Muscle of arm (tissue), 12 donors: ENCODE results near the gene CD79A. TPM values are rescaled to one million over a fixed set of nuclear protein-coding genes. Genes with fewer than 3 reads are reported as not detected.

Experiments
- DNase-seq: peaks from one replicate; pipeline ENCODE4 v3.0.0-alpha.2; 2013
- polyA plus RNA-seq, 12 donors: library from polyadenylated mRNA; unstranded; fragments of 120-200 nt; gene quantifications; one replicate each; pipeline ENCODE4 v1.2.1, GENCODE V29; 2013; ENCODE audit not compliant: insufficient read length in 12 of 12

CD79A gene
- polyA plus RNA-seq, 12 donors, result 0.48 to 9.8 (median 0.73) TPM; not detected in 2

DNA sequence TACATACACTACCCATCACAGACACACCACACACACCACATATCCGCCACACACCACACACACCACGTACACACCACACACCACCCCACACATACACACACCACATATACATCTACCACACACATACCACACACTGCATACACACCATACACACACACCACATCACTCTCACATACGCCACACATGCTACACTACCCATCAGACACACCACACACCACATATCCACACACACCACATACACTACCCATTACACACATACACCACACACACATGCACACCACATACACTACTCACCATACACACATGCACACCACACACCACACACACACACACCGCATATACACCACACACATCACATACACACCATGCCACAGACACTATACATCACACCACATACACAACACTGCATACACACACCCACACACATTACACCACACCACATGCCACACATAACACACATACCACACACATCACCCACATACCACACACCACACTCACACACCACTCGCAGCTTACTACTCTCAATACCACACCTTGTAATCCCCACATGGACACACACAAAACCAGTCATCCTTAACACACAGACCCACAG lies 41.7 kb downstream of the CD79A start:
- no peak for DNase-seq

DNA sequence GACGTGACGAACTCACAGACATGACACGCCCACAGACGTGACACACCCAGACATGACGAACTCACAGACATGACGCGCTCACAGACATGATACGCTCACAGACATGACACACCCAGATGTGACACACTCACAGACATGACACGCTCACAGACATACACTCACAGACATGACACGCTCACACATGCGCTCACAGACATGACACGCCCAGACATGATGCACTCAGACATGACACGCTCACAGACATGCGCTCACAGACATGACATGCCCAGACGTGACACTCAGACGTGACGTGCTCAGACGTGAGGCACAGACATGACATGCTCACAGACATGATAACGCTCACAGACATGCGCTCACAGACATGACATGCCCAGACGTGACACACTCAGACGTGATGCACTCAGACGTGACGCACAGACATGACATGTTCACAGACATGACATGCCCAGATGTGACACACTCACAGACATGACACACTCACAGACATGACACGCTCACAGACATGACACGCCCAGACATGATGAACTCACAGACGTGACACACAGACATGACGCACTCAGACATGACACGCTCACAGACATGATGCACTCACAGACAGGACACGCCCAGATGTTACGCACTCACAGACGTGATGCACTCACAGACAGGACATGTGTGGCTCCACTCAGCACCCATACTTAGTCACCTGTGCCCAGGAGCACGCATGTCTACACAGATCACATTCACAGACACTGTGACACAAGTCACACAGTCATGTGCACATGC lies 43.1 kb downstream of the CD79A start:
- no peak for DNase-seq

DNA sequence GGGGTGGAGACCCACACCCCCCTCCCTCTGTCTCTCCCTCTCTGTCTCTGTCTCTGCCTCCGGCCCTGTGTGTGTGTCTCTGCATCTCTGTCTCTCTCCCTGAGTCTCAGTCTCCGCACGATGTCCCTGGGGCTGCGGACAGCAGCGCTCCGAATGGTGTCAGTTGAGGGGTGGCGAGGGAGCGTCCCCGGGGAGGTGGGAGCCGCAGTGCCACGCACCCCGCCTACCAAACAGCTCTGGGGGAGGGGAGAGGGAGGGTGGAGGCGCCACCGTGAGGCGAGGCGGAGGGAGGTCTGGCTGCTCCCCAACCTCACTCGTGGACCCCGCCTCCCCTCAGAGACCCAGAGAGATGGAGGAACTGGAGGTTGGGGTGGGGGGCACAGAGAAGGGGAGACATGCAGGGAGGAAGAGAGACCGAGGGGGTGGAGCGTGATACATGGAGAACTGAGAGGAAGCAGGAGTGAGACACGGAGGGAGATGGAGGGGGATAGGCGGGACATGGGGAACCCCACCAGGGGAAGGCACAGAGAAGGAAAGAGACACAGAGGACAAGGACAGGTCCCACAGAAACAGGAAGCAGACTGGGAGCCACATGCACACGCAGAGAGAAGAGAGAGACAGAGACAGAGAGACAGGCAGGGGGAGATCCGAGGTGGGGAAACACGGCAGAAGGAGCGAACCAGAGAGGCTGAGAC lies 44.0 kb downstream of the CD79A start:
- DNase-seq, result no peak

DNA sequence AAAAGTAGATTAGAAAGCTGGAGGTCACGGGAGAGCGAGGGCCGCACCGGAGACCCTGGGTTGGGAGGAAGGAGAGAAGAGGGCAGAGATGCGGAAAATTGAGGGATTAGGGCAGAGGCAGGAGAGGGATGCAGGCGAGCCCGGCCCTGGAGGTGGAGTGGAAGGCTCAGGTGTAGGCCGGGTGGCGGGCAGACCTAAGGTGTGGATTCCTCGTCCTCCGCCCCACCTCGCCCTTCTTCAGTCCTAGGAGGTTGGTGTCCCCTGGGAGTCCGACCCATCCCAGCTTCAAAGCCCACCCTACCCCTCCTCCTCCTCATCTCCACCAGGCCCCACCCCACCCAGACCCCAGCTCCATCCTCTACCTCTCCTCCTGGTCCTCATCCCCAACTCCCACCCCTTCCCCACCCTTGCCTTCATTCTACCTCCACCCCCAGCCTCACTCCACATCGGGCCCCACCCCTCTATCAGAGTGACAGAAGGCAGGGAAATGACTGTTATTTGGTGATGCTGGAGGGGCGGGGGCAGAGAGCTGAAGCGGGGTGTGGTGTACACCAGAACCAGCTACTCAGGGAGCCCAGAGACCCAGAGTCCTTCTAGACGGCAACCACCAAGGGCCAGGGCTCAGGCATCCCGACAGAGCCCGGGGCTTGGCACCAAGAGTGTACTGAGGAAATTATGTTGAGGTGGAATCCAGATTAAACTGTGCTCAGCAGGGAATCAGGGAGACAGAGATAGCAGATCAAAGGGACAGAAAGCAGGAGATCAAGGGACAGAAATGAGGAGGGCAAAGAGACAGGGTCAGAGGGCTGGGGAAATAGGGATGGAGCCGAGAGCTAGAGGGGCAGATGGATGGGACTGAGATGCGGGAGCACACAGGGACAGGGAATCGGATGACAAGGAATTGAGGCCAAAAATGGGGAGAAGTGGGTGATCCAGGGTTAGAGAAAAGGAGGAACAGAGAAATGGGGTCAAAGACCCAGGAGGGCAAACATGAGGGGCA lies 44.8 kb downstream of the CD79A start:
- no peak for DNase-seq

DNA sequence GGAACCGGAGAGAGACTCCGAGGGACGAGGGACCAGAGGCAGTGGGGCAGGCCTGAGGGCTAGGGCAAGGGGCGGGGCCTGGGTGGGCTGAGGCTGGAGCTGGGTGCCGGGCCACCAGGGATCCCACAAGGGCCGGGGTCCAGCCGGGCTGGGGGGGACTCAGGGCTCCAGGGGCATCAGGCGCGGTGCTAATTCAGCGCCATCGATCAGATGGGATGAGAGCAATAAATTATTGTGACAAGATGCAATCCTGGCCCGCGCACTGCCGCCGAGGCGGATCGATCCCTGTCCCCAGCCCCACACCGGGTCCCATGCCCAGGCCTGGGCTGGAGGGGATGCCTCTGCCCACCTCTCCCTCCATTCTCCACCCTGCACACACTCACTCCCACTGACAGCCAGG lies 45.5 kb downstream of the CD79A start:
- no peak for DNase-seq

DNA sequence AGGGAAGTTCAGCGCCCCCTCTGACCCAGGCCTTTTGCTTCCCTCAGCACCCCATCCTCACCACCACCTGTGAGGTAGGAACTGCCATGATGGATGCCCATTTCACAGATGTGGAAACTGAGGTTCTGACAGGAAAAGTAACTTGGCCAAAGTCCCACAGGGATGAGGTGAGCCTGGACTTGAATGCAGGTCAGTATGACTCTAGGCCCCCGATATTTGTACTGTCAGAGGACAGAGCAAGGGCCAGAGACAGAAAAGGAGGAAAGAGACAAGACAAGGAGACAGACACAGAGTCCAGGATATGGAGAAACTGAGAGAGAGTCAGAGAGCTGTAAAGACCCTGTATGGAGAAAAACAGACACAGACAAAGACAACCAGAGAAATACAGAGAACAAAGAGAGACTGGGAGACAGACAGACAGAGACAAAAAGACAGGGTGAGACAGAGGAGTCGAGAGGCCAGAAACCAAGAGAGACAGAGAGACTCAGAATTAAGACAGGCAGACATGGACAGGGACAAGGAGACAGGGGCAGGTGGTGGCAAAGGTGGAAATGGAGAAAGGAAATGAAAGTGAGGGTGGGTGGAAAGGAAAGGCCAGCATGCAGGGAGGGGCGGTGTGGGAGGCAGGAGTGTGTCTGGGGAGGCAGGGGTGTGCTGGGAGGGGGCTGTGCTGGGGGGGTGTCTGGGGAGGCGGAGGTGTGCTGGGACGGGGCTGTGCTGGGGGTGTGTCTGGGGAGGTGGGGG lies 46.1 kb downstream of the CD79A start:
- no peak for DNase-seq

DNA sequence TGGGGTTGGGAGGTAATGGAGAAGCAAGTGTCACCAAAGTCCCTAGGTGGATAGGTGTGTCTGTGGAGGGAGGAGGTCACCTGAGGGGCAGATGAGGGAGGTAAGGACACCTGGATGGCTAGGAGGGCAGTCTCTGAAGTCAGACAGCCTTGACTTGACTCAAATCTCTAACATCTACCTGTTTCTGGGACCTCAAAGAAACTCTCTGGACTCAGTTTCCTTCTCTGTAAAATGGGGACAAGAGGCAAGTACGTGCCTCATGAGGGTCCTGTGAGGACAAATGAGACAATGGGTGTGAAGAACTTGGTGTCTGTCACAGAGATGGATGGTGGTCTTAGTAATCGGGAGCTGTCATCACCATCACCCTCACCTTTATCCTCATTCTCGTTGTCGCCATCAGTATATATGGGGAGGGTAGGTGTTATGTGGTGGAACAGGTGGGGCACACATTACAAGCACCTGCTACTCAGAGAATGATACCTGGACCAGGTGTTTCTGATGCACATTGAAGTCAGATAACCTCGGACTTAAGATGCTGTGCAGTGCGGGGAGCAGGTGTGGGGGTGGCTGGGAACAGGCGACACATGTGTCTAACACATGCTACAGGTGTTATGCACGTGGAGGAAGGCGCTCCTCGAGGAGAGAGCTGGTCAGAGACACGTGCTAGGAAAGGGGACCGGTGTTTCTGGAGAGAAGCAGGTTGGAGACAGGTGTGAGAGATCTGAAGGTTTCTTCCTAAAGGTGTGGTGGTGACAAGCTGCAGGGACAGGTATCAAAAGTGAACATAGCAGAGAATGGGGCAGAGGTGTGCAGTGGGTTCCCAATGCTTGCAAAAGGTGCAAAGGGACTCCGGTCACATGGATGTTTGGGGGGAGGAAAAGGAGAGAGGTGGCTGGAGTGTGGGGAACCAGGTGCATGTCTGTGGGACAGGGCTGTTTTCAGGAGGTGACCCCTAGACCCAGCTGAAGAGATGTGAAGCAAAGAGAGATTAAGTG lies 47.4 kb downstream of the CD79A start:
- no peak for DNase-seq

DNA sequence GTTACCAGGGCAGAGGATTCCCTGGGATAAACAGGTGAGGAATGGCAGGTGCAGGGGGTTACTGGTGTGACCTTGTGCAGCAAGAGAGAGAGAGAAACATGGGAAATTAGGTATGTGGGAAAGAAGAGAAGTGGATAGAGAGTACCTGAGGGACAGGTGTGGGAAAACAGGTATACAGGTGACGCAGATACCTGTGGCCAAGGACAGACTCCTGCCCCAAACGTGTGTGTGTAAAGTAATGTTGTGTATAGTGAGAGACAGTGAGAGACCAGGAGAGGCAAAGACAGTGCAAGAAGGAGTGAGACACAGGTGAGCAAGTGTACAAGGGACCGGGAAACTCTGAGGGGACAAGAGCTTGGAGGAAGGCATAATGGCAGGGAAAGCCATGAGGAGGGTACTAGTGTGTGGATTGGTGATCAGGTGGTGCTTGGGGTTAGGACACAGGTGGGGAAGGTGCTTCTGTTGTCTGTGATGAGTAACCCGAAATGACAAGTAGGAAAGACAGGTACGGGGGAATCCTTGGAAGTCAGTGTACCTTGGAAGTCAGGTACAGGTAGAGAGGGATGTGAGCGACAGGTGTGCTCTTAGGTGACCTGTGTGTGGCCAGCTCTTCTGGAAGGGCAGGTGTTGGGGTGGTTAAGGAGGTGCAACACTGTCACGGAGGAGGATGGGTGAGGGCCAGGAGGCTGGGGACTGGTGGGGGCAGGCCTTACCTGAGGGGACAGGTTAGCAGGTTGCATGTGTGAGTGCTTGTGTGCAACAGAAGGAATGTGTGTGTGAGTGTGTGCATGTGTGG lies 48.3 kb downstream of the CD79A start:
- no peak for DNase-seq

DNA sequence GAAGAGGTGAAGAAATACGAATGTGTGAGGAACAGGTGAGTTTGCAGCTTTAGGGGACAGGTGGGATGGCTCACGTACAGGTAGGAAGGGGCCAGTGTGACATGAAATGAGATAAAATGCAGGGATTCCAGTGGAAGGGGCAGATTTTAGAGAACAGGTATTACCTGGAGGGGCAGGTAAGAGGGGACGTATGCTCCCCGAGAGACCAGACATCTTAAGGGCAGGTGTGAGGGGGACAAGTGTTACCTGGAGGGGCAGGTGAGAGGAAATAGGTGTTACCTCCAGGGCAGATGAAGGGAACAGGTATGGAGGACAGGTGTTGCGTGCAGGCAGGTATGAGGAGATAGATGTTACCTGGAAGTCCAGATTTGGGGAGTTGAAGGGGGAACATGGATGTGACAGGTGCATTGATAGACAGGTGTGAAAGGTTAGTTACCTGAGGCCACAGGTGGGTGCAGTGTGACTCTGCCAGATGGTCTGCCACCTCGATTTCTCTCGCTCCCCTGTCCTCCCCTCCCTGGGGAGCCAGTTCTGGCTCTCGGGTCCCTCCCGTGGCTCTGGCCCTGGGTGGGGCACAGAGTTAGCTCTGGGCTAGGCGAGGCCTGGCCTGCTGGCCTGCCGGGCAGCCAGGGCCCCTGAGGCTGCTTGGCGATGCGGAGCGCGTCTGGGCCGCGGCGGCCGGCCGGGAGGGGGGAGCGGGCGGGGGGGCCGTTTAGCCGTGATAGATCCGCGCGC lies 49.1 kb downstream of the CD79A start:
- no peak for DNase-seq

DNA sequence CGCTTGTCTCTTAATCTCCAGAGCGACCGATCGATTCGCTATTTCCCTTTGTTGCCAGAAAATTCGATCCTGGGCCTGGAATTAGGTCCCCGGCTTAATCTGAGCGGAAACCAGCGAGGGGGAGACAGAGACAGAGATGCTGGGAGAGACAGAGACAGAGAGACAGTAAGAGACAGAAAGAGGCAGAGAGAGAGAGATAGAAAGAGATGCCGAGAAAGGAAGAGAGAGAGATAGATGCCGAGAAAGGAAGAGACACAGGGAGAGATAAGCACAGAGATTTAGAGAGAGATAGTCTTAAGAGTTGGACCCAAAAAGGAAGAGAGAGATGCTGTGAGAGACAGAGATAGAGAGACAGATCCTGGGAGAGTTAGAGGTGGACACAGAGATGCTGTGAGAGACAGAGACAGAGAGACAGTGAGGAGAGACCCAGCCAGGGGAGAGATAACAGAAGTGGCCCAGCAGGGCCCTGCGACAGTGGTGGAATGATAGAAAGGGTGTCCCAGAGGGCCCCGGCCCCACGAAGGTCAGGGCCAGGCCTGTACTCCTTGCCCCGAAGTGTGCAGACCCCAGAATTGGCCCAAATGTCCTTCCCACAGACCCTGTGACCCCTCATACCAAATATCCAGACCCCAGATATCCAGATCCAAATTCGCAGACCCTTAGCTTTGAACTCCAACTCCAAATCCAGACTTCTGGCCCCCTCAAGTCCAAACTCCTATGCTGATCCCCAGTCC lies 49.9 kb downstream of the CD79A start:
- no peak for DNase-seq

DNA sequence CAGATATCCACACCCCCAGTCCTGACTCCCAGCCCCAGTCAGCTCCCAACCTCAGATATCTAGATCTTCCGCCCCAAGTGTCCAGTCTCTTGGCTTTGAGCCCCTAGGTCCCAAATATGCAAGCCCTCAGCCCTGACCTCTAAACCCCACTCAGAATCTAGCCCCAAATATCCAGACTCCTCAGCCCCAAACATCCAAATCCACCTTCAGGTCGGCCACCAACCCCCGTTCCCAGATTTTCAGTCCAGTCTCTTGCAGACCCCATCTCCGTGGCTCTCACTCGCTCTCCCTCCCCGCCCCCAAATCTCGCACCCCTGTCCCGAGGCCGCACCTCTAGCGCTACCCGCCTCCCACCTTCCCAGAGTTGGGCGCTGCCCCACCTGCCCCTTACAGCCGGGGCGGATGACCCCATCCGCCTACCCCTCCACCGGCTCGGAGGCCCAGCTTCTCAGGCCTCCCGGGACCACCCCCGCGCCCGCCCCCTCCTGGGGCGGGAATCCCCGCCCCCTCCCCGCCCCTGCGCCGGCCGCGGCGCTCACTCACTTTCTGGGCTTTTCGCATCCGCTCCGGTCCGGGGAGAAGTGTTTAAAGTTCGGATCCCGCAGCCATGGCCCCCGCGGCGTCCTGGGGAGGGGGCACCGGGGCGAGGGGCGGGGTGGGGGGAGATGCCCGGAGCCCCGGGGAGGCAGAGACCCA lies 50.6 kb downstream of the CD79A start:
- no peak for DNase-seq

DNA sequence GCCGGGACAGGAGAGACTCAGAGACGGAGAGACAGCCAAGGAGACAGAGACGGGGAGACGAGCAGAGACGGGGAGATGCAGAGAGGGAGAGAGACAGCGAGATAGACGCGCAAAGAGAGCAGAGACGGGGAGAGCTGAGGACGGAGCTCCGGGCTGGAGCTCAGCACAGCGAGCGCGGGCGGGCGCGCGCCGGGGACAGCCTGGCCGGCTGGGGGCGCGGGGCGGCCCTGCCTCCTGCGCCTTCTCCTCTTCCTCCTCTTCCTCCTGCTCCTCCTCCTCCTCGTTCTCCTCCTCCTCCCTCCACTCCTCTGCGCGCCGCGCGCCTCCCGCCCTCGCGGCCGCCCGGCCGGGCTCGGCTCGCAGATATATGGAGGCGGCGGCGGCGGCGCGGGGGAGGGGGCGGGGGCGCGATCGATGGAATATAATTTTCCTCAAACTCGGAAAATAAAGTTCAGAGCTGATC lies 51.2 kb downstream of the CD79A start, which contains the start of gene ERFL:
Gene ERFL, minus strand, starts transcription at position 229 of the 463 bp plus-strand sequence. CDS start 15,530 bp downstream, outside the sequence.
- DNase-seq, result no peak

DNA sequence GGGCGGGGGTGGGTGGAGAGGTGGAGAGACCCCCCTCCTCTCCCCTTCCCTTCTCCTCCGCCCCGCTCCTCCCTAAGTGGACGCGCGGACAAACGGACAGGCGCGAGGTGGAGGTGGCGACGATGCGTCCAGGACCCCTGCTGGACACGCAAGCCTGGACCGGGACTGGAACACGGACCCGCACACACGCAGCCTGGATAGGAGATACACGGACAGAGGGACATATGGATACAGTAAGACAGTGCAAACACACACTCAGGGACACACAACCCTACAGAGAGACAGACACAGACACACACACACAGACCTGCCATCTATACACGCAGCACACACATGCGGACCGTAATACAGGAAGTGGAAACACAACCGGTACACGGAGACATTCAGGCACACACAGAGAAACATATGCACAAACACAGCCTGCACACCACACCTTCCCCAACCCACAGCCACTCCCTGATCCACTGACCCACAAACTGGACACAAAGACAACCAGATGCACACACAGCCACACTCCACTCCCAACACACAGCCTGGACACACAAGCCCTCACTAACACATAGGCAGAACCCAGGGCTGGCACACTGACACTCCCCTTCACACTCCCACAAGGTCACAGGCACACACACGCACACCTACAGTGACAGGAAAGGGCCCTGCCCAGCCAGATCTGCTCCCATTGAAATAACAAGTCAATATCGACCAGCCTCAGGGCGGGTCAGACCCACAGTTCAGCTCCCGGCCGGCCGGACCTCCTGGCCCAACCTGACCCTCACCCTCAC lies 51.9 kb downstream of the CD79A start:
- no peak for DNase-seq

DNA sequence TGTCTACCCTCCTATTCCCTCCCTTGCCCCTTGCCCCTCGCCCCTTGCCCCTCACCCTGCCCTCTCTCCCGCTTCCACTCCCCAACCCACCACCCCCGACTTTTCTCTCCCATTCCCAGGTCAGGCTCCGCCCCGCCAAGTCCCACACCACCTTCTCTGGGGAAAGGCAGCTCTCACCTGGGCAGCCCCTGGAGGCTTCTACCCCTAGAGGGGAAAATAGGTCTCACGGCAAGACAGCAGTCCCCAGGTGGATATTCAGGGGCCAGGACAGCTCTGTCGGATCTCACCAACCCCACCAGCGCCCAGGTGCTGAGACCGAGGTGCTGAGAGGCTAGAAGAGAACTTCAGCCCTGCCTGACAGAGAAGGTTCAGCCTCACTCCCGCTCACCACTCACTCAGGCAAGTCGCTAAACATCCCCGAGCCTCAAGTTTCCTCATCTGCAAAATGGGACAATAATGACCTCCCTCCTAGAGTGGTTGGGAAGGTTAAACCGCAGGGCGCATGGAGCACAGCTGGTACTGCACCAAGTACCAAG lies 52.5 kb downstream of the CD79A start:
- DNase-seq, result no peak

DNA sequence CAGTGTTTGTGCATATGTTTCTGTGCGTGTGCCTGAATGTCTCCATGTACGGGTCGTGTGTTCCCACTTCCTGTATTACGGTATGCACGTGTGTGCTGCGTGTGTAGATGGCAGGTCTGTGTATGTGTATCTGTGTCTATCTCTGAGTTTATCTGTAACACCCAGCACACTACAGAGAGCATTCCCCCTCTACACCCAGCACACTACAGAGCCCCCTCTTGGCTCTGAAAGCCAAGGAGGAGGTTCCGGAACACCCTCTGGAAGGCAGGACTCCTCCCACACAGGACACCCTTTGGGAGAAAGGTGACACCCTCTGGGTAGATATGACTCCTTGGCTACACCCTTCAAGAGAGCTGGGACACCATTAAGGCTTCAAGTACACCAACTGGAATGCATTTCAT lies 53.2 kb downstream of the CD79A start:
- no peak for DNase-seq
